Measurements from ENCODE around the gene DNAL1.
A peak's percentile ranks its signal among the peaks of the same experiment; 100 is the strongest.

The DNAL1 gene

DNA sequence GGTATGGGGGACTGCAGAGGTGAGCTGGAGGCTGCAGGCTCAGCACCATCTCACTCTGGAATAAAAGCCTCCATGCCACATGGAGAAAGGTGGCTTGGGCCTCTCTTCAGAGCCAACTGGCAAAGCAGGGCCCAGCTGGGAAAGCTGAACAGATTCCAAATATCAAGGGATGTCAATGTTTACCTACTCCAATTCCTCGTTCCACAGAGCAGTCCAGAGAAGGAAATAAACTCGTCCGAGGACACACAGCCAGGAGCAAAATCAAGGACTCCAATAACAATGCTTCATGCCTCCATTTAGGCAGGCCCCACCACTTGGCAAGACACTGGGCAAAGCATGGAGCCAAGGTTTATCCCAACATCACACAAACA, 105.7 kb downstream of the DNAL1 start:
- no peak for DNase-seq (ENCODE audit: low read depth)
- no peak for TF ChIP-seq CTCF (IDR thresholded peaks at IDR 0.05; ENCODE audit: control insufficient read depth, insufficient read depth, low read depth, low read length, missing control alignments)
- H3K4me3 ChIP-seq (ENCODE audit: control insufficient read depth, low read depth, low read length): no peak overlapping the region

GRCh38 chr14:73751157-73751691, 106.4 kb downstream of the DNAL1 start:
- TF ChIP-seq CTCF (IDR thresholded peaks at IDR 0.05; ENCODE audit: control insufficient read depth, insufficient read depth, low read depth, low read length, missing control alignments): no peak
- DNase-seq (ENCODE audit: low read depth): no peak
- no peak overlapping the region for H3K4me3 ChIP-seq (ENCODE audit: control insufficient read depth, low read depth, low read length)

- peak; percentile 38 for TF ChIP-seq CTCF (IDR thresholded peaks at IDR 0.05; ENCODE audit: control insufficient read depth, insufficient read depth, low read depth, low read length, missing control alignments)
- DNase-seq (ENCODE audit: low read depth): peak; percentile 63
- H3K4me3 ChIP-seq (ENCODE audit: control insufficient read depth, low read depth, low read length): no peak overlapping the region
Measured at GRCh38 chr14:73752297-73752992, 107.7 kb downstream of the DNAL1 start.

All from AG09309 (cell line).